Measurements from ENCODE around the gene SLC34A3.

Gene SLC34A3

GRCh38 chr9:137192859-137193258 is 37.8 kb upstream of the SLC34A3 start:
- Histone ChIP-seq H3K36me3 (ENCODE audit: control insufficient read depth, insufficient read depth, low read length) (peaks cover 9% of the 10 kb centered on the region), H3K4me3 (replicated peaks; ENCODE audit: low read depth, low read length) (no peak overlapping the region), H3K27me3 (replicated peaks; ENCODE audit: control insufficient read depth, insufficient read depth, low read length) (no peaks in the 10 kb centered on the region)
- no peak for TF ChIP-seq CTCF (IDR thresholded peaks at IDR 0.05; ENCODE audit: insufficient read depth, low read length, poor library complexity, severe bottlenecking)
- DNase-seq (ENCODE audit: extremely low read depth, insufficient read length) = no peak

GRCh38 chr9:137193771-137194170 is 36.9 kb upstream of the SLC34A3 start:
- no peak for TF ChIP-seq CTCF (IDR thresholded peaks at IDR 0.05; ENCODE audit: insufficient read depth, low read length, poor library complexity, severe bottlenecking)
- peaks cover 9% of the 10 kb centered on the region for H3K36me3 ChIP-seq (ENCODE audit: control insufficient read depth, insufficient read depth, low read length)
- H3K27me3 ChIP-seq (replicated peaks; ENCODE audit: control insufficient read depth, insufficient read depth, low read length) = no peaks in the 10 kb centered on the region
- H3K4me3 ChIP-seq (replicated peaks; ENCODE audit: low read depth, low read length) = no peak overlapping the region
- no peak for DNase-seq (ENCODE audit: extremely low read depth, insufficient read length)

- Histone ChIP-seq H3K4me3 (replicated peaks; ENCODE audit: low read depth, low read length) (no peak overlapping the region), H3K36me3 (ENCODE audit: control insufficient read depth, insufficient read depth, low read length) (peaks cover 9% of the 10 kb centered on the region), H3K27me3 (replicated peaks; ENCODE audit: control insufficient read depth, insufficient read depth, low read length) (no peaks in the 10 kb centered on the region)
- TF ChIP-seq CTCF (IDR thresholded peaks at IDR 0.05; ENCODE audit: insufficient read depth, low read length, poor library complexity, severe bottlenecking) = no peak
- DNase-seq (ENCODE audit: extremely low read depth, insufficient read length) = no peak
Measured at GRCh38 chr9:137194388-137194787, 36.3 kb upstream of the SLC34A3 start.

GRCh38 chr9:137194909-137195308 is 35.8 kb upstream of the SLC34A3 start:
- no peak for DNase-seq (ENCODE audit: extremely low read depth, insufficient read length)

GRCh38 chr9:137195525-137196220 is 35.0 kb upstream of the SLC34A3 start:
- TF ChIP-seq CTCF (IDR thresholded peaks at IDR 0.05; ENCODE audit: insufficient read depth, low read length, poor library complexity, severe bottlenecking) = no peak
- Histone ChIP-seq H3K36me3 (ENCODE audit: control insufficient read depth, insufficient read depth, low read length) (peaks cover 6% of the 10 kb centered on the region), H3K4me3 (replicated peaks; ENCODE audit: low read depth, low read length) (no peak overlapping the region), H3K27me3 (replicated peaks; ENCODE audit: control insufficient read depth, insufficient read depth, low read length) (no peaks in the 10 kb centered on the region)
- no peak for DNase-seq (ENCODE audit: extremely low read depth, insufficient read length)

More at GRCh38 chr9:137194909-137195308, 35.8 kb upstream of the SLC34A3 start:
- TF ChIP-seq CTCF (IDR thresholded peaks at IDR 0.05; ENCODE audit: insufficient read depth, low read length, poor library complexity, severe bottlenecking) = no peak
- Histone ChIP-seq H3K27me3 (replicated peaks; ENCODE audit: control insufficient read depth, insufficient read depth, low read length) (no peaks in the 10 kb centered on the region), H3K4me3 (replicated peaks; ENCODE audit: low read depth, low read length) (no peak overlapping the region), H3K36me3 (ENCODE audit: control insufficient read depth, insufficient read depth, low read length) (peaks cover 9% of the 10 kb centered on the region)
